Spleen (tissue), 7 donors: Measurements from ENCODE around the gene ACTRT3.

Source experiments
- CTCF ChIP-seq, 11 experiments: fragments of 200-600 bp in 7 of 11; fragments of 450-650 bp in 4 of 11; sonication (generic) in 4 of 11; IDR thresholded peaks in 8 of 11; conservative IDR thresholded peaks in 3 of 11; 1 replicate in 7 of 11; 2 replicates in 4 of 11; pipeline versions ENCODE4 v1.4.0 to v1.8.0; 2016 to 2021; ENCODE audit warnings: antibody characterized with exemption in 11 of 11, inconsistent platforms in 4 of 11, mild to moderate bottlenecking in 1 of 11
- POLR2A ChIP-seq, 3 donors: fragments of 450-650 bp; IDR thresholded peaks; one replicate each; pipeline ENCODE4 v1.5.1; 2017; ENCODE audit warnings: antibody characterized with exemption in 3 of 3, mild to moderate bottlenecking in 1 of 3
- POLR2AphosphoS5 ChIP-seq, 3 donors: sonication (generic); formaldehyde crosslinking; IDR thresholded peaks; one replicate each; pipeline ENCODE4 v1.5.1; 2017; ENCODE audit warnings: antibody characterized with exemption in 3 of 3
- donor health status: DM: no; HTN: no; CAD: no; lungs with moderate emphysema.
- donor health status: DM: no; HTN: no; CAD: no.
- donor health status: DM: no; HTN: no; CAD: no.

GRCh38 chr3:169792359-169792758 lies 23.0 kb upstream of the ACTRT3 start:
- TF ChIP-seq POLR2AphosphoS5 (IDR thresholded peaks at IDR 0.05) (no peak), POLR2A (IDR thresholded peaks at IDR 0.05) (no peak), CTCF (IDR thresholded peaks at IDR 0.05 in 8 of 11, conservative IDR thresholded peaks at IDR 0.05 in 3 of 11) (no peak)
